GM12878 (cell line): ENCODE measurements around the gene RRAD. TPM values are rescaled to one million over a fixed set of nuclear protein-coding genes. Genes with fewer than 3 reads are reported as not detected.

ENCODE experiments used
- ASH2L ChIP-seq: fragments of 300-600, 200-600 bp; sonication (generic); IDR thresholded peaks from 2 replicates; pipeline ENCODE4 v1.6.1; 2017; ENCODE audit warnings: low read depth, mild to moderate bottlenecking, borderline replicate concordance
- CBX3 ChIP-seq: fragments of 200-600 bp; sonication (generic); IDR thresholded peaks from 2 replicates; pipeline ENCODE4 v1.6.1; 2016; ENCODE audit warnings: low read depth, borderline replicate concordance
- ESRRA ChIP-seq: IDR thresholded peaks from 2 replicates; pipeline ENCODE4 v1.6.1; 2012; ENCODE audit warnings: mild to moderate bottlenecking, low read length, improper control_type of control experiment
- IKZF2 ChIP-seq, 2 experiments: fragments of 450-650 bp; IDR thresholded peaks; 2 replicates each; pipeline ENCODE4 v1.6.1; 2017; ENCODE audit warnings: mild to moderate bottlenecking in 2 of 2, moderate library complexity in 2 of 2
- JUND ChIP-seq: IDR thresholded peaks from 2 replicates; pipeline ENCODE4 v1.6.1; 2012; ENCODE audit warnings: low read depth, mild to moderate bottlenecking, low read length, improper control_type of control experiment, moderate library complexity
- MEF2A ChIP-seq: IDR thresholded peaks from 2 replicates; pipeline ENCODE4 v1.6.1; 2011; ENCODE audit warnings: low read depth, mild to moderate bottlenecking, low read length, moderate library complexity; ENCODE audit not compliant: insufficient read depth
- NR2F1 ChIP-seq: fragments of 450-650 bp; conservative IDR thresholded peaks from 2 replicates; pipeline ENCODE4 v1.6.1; 2017; ENCODE audit warnings: mild to moderate bottlenecking
- PAX8 ChIP-seq: fragments of 450-650 bp; IDR thresholded peaks from 2 replicates; pipeline ENCODE4 v1.6.1; 2017; ENCODE audit warnings: mild to moderate bottlenecking, moderate library complexity
- POU2F2 ChIP-seq: IDR thresholded peaks from 3 replicates; pipeline ENCODE4 v1.6.1; 2011; ENCODE audit warnings: low read depth, mild to moderate bottlenecking, low read length, borderline replicate concordance
- RAD51 ChIP-seq: fragments of 450-650 bp; IDR thresholded peaks from 2 replicates; pipeline ENCODE4 v1.6.1; 2016; ENCODE audit warnings: moderate library complexity, mild to moderate bottlenecking, inconsistent platforms
- RB1 ChIP-seq: fragments of 450-650 bp; formaldehyde crosslinking; IDR thresholded peaks from 2 replicates; pipeline ENCODE4 v1.6.1; 2017; ENCODE audit warnings: mild to moderate bottlenecking, borderline replicate concordance
- RUNX3 ChIP-seq: IDR thresholded peaks from 2 replicates; pipeline ENCODE4 v1.6.1; 2012; ENCODE audit warnings: low read length, inconsistent platforms
- SREBF1 ChIP-seq: IDR thresholded peaks from 2 replicates; pipeline ENCODE4 v1.6.1; 2012; ENCODE audit warnings: mild to moderate bottlenecking, low read length
- SUPT20H ChIP-seq: IDR thresholded peaks from 2 replicates; pipeline ENCODE4 v1.6.1; 2011; ENCODE audit warnings: low read depth, mild to moderate bottlenecking, low read length, moderate library complexity, borderline replicate concordance; ENCODE audit not compliant: control insufficient read depth
- WRNIP1 ChIP-seq: IDR thresholded peaks from 2 replicates; pipeline ENCODE4 v1.6.1; 2011; ENCODE audit warnings: low read depth, low read length, improper control_type of control experiment, borderline replicate concordance
- YBX1 ChIP-seq: fragments of 450-650 bp; IDR thresholded peaks from 2 replicates; pipeline ENCODE4 v1.6.1; 2016; ENCODE audit warnings: antibody characterized with exemption
- ZNF217 ChIP-seq: fragments of 450-650 bp; IDR thresholded peaks from 2 replicates; pipeline ENCODE4 v1.6.1; 2017; ENCODE audit warnings: antibody characterized with exemption, mild to moderate bottlenecking
- ZNF274 ChIP-seq: IDR thresholded peaks from one replicate; pipeline ENCODE4 v1.8.0; 2011; ENCODE audit not compliant: insufficient read length, insufficient read depth
- polyA plus RNA-seq, 11 experiments: library from polyadenylated mRNA; depleted of rRNA in 4 of 11; unstranded in 6 of 11; stranded (reverse) in 5 of 11; fragments of >200 nt; fragmentation: Nextera tagmentation in 4 of 11; fragmentation: Illumina TruSeq in 1 of 11; extraction: Ambion mirVana in 4 of 11; extraction: Trizol in 1 of 11; gene quantifications; 1 replicate in 1 of 11; 2 replicates in 10 of 11; pipeline versions ENCODE4 v1.2.1 to v1.2.3, GENCODE V29; 2011 to 2016; ENCODE audit warnings: inconsistent platforms in 2 of 11, missing spikeins in 2 of 11, low read depth in 1 of 11
- total RNA-seq, 4 experiments: library from RNA; depleted of rRNA in 3 of 4; stranded (reverse); fragments of >200 nt in 3 of 4; fragmentation: Illumina TruSeq in 1 of 4; extraction: Trizol in 1 of 4; gene quantifications; 2 replicates each; pipeline versions ENCODE4 v1.2.1 to v1.2.3, GENCODE V29; 2013 to 2021
- TF ChIP-seq, protein P1 (sequence below): IDR thresholded peaks from 2 replicates; pipeline ENCODE4 v1.6.1; 2012; ENCODE audit warnings: low read length, inconsistent platforms
- TF ChIP-seq, protein P2 (sequence below): fragments of 450-650 bp; IDR thresholded peaks from 2 replicates; pipeline ENCODE4 v1.6.1; 2017; ENCODE audit warnings: mild to moderate bottlenecking, low read depth, inconsistent platforms; ENCODE audit not compliant: poor library complexity, severe bottlenecking
- TF ChIP-seq, protein P3 (sequence below): fragments of 450-650 bp; IDR thresholded peaks from 2 replicates; pipeline ENCODE4 v1.6.1; 2016; ENCODE audit warnings: mild to moderate bottlenecking, moderate library complexity, borderline replicate concordance
- TF ChIP-seq, protein P4 (sequence below): IDR thresholded peaks from 2 replicates; pipeline ENCODE4 v1.6.1; 2012; ENCODE audit warnings: low read depth, low read length, improper control_type of control experiment

RRAD gene
- total and polyA plus RNA-seq, 10 of the 15 experiments (the other 5 are each of a cell fraction or from before 2014, with no cell fraction given): 0.11 to 8.5 (median 2.8) TPM

DNA sequence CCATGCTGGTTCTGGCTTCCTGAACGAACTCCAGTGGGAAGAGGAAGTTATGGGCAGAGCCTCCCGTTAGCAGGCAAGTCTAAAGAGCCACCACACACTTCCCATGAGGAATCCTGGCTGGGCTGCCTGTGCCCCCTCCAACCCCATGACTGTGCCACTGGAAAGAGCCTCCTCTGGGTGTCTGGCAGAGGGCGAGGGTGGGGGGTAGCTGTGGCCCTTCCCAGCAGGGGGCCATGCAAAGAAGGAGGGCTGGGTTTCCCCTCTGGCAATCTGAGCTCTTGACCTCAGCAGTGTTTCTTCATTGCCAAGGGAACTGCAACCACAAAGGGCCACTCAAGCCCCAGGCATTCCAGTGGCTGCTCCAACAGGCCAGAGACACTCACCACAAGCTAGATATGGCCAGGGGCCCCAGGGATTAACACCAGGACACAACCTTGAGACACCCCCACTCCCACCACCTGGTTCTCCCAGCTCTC is 1.7 kb upstream of the RRAD start (continued):
- TF ChIP-seq ZNF274: no peak
- TF ChIP-seq SUPT20H: no peak
- peak; percentile 45 to 53; a peak in 3 of 4 replicates for TF ChIP-seq IKZF2 (IDR thresholded peaks at IDR 0.05)
- TF ChIP-seq JUND: no peak
- TF ChIP-seq ASH2L: no peak
- TF ChIP-seq MEF2A: no peak
- TF ChIP-seq RAD51: no peak
- TF ChIP-seq ZNF217: no peak
- TF ChIP-seq, protein P1, sequence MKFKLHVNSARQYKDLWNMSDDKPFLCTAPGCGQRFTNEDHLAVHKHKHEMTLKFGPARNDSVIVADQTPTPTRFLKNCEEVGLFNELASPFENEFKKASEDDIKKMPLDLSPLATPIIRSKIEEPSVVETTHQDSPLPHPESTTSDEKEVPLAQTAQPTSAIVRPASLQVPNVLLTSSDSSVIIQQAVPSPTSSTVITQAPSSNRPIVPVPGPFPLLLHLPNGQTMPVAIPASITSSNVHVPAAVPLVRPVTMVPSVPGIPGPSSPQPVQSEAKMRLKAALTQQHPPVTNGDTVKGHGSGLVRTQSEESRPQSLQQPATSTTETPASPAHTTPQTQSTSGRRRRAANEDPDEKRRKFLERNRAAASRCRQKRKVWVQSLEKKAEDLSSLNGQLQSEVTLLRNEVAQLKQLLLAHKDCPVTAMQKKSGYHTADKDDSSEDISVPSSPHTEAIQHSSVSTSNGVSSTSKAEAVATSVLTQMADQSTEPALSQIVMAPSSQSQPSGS: no peak
- TF ChIP-seq WRNIP1: no peak
- TF ChIP-seq RB1: no peak
- TF ChIP-seq RUNX3: peak; percentile 73
- TF ChIP-seq, protein P2, sequence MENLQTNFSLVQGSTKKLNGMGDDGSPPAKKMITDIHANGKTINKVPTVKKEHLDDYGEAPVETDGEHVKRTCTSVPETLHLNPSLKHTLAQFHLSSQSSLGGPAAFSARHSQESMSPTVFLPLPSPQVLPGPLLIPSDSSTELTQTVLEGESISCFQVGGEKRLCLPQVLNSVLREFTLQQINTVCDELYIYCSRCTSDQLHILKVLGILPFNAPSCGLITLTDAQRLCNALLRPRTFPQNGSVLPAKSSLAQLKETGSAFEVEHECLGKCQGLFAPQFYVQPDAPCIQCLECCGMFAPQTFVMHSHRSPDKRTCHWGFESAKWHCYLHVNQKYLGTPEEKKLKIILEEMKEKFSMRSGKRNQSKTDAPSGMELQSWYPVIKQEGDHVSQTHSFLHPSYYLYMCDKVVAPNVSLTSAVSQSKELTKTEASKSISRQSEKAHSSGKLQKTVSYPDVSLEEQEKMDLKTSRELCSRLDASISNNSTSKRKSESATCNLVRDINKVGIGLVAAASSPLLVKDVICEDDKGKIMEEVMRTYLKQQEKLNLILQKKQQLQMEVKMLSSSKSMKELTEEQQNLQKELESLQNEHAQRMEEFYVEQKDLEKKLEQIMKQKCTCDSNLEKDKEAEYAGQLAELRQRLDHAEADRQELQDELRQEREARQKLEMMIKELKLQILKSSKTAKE: no peak
- no peak for TF ChIP-seq SREBF1
- peak; percentile 42; the same call in 1 of the 2 replicates for TF ChIP-seq NR2F1
- TF ChIP-seq YBX1: no peak
- TF ChIP-seq, protein P3, sequence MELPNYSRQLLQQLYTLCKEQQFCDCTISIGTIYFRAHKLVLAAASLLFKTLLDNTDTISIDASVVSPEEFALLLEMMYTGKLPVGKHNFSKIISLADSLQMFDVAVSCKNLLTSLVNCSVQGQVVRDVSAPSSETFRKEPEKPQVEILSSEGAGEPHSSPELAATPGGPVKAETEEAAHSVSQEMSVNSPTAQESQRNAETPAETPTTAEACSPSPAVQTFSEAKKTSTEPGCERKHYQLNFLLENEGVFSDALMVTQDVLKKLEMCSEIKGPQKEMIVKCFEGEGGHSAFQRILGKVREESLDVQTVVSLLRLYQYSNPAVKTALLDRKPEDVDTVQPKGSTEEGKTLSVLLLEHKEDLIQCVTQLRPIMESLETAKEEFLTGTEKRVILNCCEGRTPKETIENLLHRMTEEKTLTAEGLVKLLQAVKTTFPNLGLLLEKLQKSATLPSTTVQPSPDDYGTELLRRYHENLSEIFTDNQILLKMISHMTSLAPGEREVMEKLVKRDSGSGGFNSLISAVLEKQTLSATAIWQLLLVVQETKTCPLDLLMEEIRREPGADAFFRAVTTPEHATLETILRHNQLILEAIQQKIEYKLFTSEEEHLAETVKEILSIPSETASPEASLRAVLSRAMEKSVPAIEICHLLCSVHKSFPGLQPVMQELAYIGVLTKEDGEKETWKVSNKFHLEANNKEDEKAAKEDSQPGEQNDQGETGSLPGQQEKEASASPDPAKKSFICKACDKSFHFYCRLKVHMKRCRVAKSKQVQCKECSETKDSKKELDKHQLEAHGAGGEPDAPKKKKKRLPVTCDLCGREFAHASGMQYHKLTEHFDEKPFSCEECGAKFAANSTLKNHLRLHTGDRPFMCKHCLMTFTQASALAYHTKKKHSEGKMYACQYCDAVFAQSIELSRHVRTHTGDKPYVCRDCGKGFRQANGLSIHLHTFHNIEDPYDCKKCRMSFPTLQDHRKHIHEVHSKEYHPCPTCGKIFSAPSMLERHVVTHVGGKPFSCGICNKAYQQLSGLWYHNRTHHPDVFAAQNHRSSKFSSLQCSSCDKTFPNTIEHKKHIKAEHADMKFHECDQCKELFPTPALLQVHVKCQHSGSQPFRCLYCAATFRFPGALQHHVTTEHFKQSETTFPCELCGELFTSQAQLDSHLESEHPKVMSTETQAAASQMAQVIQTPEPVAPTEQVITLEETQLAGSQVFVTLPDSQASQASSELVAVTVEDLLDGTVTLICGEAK: no peak
- TF ChIP-seq ESRRA: no peak
- TF ChIP-seq CBX3: no peak
- TF ChIP-seq, protein P4, sequence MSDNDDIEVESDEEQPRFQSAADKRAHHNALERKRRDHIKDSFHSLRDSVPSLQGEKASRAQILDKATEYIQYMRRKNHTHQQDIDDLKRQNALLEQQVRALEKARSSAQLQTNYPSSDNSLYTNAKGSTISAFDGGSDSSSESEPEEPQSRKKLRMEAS: no peak
- TF ChIP-seq PAX8: no peak
- peak; percentile 55; the same call in 1 of the 3 replicates for TF ChIP-seq POU2F2
